Measurements from ENCODE around the gene MRPS23. TPM values are rescaled to one million over a fixed set of nuclear protein-coding genes. Genes with fewer than 3 reads are reported as not detected.

MRPS23 gene
- total and polyA plus RNA-seq, 2 of the 13 experiments (the other 11 are each of a cell fraction or from before 2014, with no cell fraction given), result 63.2 to 181 TPM

- TF ChIP-seq ZNF318 (CRISPR knock-in tag; IDR thresholded peaks at IDR 0.05) (no peak), ISX (CRISPR knock-in tag; conservative IDR thresholded peaks at IDR 0.05) (no peak), TEAD2 (CRISPR knock-in tag; IDR thresholded peaks at IDR 0.05) (no peak), THAP7 (CRISPR knock-in tag; IDR thresholded peaks at IDR 0.05) (no peak), ZNF703 (CRISPR knock-in tag; IDR thresholded peaks at IDR 0.05; ENCODE audit: borderline replicate concordance) (no peak), YEATS4 (CRISPR knock-in tag; IDR thresholded peaks at IDR 0.05; ENCODE audit: borderline replicate concordance) (no peak), E2F5 (CRISPR knock-in tag; conservative IDR thresholded peaks at IDR 0.05) (no peak), GMEB1 (CRISPR knock-in tag; IDR thresholded peaks at IDR 0.05; ENCODE audit: borderline replicate concordance) (no peak), E2F1 (CRISPR knock-in tag; IDR thresholded peaks at IDR 0.05) (no peak)
- TF ChIP-seq, protein P1, sequence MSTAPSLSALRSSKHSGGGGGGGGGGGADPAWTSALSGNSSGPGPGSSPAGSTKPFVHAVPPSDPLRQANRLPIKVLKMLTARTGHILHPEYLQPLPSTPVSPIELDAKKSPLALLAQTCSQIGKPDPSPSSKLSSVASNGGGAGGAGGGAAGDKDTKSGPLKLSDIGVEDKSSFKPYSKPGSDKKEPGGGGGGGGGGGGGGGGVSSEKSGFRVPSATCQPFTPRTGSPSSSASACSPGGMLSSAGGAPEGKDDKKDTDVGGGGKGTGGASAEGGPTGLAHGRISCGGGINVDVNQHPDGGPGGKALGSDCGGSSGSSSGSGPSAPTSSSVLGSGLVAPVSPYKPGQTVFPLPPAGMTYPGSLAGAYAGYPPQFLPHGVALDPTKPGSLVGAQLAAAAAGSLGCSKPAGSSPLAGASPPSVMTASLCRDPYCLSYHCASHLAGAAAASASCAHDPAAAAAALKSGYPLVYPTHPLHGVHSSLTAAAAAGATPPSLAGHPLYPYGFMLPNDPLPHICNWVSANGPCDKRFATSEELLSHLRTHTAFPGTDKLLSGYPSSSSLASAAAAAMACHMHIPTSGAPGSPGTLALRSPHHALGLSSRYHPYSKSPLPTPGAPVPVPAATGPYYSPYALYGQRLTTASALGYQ (CRISPR knock-in tag; IDR thresholded peaks at IDR 0.05), result no peak
These were observed 7.2 kb upstream of the MRPS23 start (continued) for GRCh38 chr17:57856792-57857620.

Data from HepG2 (cell line).